ENCODE results near the gene ISCA2. TPM values are rescaled to one million over a fixed set of nuclear protein-coding genes. Genes with fewer than 3 reads are reported as not detected.

Gene ISCA2
- total RNA-seq, 1 donor from 2014 or later, result 37.2 TPM

DNA sequence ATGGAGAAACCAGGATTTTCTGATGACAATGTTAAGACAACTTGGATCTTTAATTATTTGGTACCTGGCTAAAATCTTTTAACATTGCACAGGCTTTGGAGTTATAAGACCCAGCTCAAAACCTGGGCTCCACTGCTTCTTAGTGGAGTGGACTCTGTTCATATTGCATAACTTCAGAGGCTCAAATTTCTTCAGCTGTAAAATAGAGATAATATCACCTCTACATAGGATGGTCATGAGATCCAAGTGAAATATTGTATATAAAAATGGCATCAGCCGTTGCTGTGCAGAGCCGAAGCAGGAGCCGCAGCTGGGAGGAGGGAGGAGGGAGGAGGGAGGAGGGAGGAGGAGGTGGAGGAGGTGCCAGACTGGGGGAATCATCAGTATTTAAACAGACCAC, 11.0 kb upstream of the ISCA2 start:
- no peaks in the 10 kb centered on the region for H3K9me3 Mint-ChIP-seq (ENCODE audit: low read depth)
- no peak overlapping the region for H3K4me3 Mint-ChIP-seq (ENCODE audit: low read depth)
- no peak for DNase-seq (ENCODE audit: low spot score, unreplicated experiment)
- TF ChIP-seq, protein P1, sequence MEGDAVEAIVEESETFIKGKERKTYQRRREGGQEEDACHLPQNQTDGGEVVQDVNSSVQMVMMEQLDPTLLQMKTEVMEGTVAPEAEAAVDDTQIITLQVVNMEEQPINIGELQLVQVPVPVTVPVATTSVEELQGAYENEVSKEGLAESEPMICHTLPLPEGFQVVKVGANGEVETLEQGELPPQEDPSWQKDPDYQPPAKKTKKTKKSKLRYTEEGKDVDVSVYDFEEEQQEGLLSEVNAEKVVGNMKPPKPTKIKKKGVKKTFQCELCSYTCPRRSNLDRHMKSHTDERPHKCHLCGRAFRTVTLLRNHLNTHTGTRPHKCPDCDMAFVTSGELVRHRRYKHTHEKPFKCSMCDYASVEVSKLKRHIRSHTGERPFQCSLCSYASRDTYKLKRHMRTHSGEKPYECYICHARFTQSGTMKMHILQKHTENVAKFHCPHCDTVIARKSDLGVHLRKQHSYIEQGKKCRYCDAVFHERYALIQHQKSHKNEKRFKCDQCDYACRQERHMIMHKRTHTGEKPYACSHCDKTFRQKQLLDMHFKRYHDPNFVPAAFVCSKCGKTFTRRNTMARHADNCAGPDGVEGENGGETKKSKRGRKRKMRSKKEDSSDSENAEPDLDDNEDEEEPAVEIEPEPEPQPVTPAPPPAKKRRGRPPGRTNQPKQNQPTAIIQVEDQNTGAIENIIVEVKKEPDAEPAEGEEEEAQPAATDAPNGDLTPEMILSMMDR (IDR thresholded peaks at IDR 0.05; ENCODE audit: unreplicated experiment), result no peak
- peaks cover 2% of the 10 kb centered on the region for H3K4me1 Mint-ChIP-seq (ENCODE audit: low read depth)
- H3K27me3 Mint-ChIP-seq, result no peaks in the 10 kb centered on the region
- H3K36me3 Mint-ChIP-seq (ENCODE audit: insufficient read depth), result peaks cover 25% of the 10 kb centered on the region
- no peak overlapping the region for H3K27ac Mint-ChIP-seq

DNA sequence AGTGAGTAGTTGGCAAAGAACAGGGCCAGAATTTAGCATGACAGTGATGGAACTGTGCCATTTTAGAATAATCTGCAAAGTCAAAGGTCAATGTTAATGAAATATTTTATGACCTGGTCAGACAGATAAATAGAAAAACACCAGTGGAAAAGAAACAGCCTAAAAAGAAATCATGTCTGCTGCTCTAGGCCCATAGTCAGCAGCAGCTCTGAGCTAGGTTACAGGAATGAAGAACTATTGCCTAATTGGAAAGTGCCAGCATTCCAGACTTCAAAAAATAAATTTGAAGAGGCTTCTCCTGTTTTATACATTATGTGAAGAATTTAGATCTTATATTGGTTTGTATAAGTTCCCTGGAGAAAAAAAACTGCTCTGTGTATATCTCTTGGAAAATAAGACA, 10.2 kb upstream of the ISCA2 start:
- Mint-ChIP-seq H3K9me3 (ENCODE audit: low read depth) (no peaks in the 10 kb centered on the region), H3K36me3 (ENCODE audit: insufficient read depth) (peaks cover 25% of the 10 kb centered on the region), H3K4me3 (ENCODE audit: low read depth) (no peak overlapping the region), H3K27ac (no peak overlapping the region), H3K27me3 (no peaks in the 10 kb centered on the region), H3K4me1 (ENCODE audit: low read depth) (peaks cover 2% of the 10 kb centered on the region)
- DNase-seq (ENCODE audit: low spot score, unreplicated experiment), result no peak
- TF ChIP-seq, protein P1 (IDR thresholded peaks at IDR 0.05; ENCODE audit: unreplicated experiment), result no peak

DNA sequence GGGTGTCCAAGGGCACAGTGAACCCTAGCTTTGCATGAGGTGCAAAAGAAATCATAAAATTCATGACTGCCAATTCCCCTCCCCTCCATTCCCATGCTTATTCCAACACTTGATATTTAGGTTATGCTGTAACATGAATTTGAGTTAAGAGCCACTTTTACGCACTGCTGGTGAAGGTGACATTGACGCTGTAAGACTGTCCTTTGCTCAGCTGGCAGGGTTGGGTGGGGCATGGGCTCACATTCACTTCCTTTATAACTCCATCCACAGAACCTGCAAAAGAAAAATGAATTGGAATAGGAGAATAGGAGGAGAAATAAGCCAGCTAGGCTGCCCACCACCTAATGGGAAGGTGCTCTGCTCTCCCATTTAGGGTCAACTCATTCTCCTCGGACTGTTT, 7.4 kb upstream of the ISCA2 start:
- no peaks in the 10 kb centered on the region for H3K27me3 Mint-ChIP-seq
- TF ChIP-seq, protein P1 (IDR thresholded peaks at IDR 0.05; ENCODE audit: unreplicated experiment), result no peak
- no peak overlapping the region for H3K27ac Mint-ChIP-seq
- peaks cover 17% of the 10 kb centered on the region for H3K36me3 Mint-ChIP-seq (ENCODE audit: insufficient read depth)
- H3K4me1 Mint-ChIP-seq (ENCODE audit: low read depth), result peaks cover 2% of the 10 kb centered on the region
- DNase-seq (ENCODE audit: low spot score, unreplicated experiment), result no peak
- no peak overlapping the region for H3K4me3 Mint-ChIP-seq (ENCODE audit: low read depth)
- no peaks in the 10 kb centered on the region for H3K9me3 Mint-ChIP-seq (ENCODE audit: low read depth)

DNA sequence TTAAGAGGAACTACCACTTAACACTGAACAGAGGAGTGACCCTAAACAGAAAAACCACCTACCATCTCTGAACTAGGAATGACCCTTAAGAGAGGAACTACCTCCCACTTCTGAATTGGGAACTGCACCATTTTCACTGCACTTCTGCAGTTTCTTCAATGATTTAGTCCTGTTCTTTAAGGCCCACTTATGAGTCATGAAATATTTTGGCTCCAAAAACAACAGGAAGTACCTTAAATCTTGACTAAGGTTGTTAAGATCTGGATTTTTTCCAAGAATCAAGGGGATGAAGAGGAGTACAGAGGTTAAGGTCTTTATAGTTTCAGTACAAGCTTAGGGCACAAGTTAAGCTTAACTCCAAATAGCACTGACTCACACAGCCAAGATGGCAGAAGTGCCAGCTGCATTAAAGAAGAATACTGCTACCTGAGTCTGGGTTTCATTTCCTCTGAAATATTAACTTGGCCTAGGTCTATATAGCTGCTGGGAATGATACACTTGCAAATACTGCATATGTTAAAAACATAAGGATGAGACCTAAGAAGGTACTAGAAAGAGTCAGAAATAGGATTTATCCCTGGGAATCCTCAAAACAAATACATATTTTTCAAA, 4.7 kb upstream of the ISCA2 start:
- no peaks in the 10 kb centered on the region for H3K27me3 Mint-ChIP-seq
- peaks cover 2% of the 10 kb centered on the region for H3K4me1 Mint-ChIP-seq (ENCODE audit: low read depth)
- TF ChIP-seq, protein P1 (IDR thresholded peaks at IDR 0.05; ENCODE audit: unreplicated experiment), result no peak
- DNase-seq (ENCODE audit: low spot score, unreplicated experiment), result no peak
- no peak overlapping the region for H3K27ac Mint-ChIP-seq
- H3K36me3 Mint-ChIP-seq (ENCODE audit: insufficient read depth), result peaks cover 8% of the 10 kb centered on the region
- no peak overlapping the region for H3K4me3 Mint-ChIP-seq (ENCODE audit: low read depth)
- H3K9me3 Mint-ChIP-seq (ENCODE audit: low read depth), result no peaks in the 10 kb centered on the region

DNA sequence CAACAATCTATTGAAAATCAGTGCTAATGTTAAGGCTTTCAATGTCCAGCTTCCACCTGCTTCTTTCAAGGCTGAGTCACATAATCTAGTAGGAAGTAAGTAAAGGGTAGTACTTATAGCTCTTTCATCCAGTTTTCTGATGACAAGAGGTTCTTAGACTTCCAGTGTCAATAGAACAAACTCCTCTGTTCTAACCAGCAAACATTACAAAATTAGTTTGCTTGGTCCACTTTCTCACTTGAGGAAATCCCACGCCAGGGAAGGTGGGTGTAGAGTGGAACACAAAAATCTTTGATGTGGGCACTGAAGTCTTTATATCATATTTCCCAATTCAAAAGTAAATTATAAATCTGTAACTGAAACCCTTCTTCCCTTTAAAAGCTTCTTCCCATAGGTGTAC, 3.1 kb upstream of the ISCA2 start:
- no peak for DNase-seq (ENCODE audit: low spot score, unreplicated experiment)
- Mint-ChIP-seq H3K27me3 (no peaks in the 10 kb centered on the region), H3K36me3 (ENCODE audit: insufficient read depth) (no peaks in the 10 kb centered on the region), H3K9me3 (ENCODE audit: low read depth) (no peaks in the 10 kb centered on the region), H3K27ac (no peak overlapping the region), H3K4me3 (ENCODE audit: low read depth) (no peak overlapping the region), H3K4me1 (ENCODE audit: low read depth) (peaks cover 14% of the 10 kb centered on the region)
- TF ChIP-seq, protein P1 (IDR thresholded peaks at IDR 0.05; ENCODE audit: unreplicated experiment), result no peak
